Esophagus squamous epithelium (tissue), 4 donors: Measurements from ENCODE around the gene SFXN1.

Source experiments
- CTCF ChIP-seq, 6 experiments: fragments of 450-650 bp in 4 of 6; fragments of 200-600 bp in 2 of 6; sonication (generic) in 2 of 6; IDR thresholded peaks; one replicate each; pipeline ENCODE4 v1.5.1; 2016 to 2019; ENCODE audit warnings: antibody characterized with exemption in 6 of 6, mild to moderate bottlenecking in 4 of 6, moderate library complexity in 4 of 6
- POLR2A ChIP-seq, 4 donors: fragments of 450-650 bp; IDR thresholded peaks; one replicate each; pipeline ENCODE4 v1.6.1; 2017; ENCODE audit warnings: antibody characterized with exemption in 4 of 4, mild to moderate bottlenecking in 4 of 4, moderate library complexity in 3 of 4

- TF ChIP-seq CTCF (IDR thresholded peaks at IDR 0.05) = no peak
- no peak for TF ChIP-seq POLR2A (IDR thresholded peaks at IDR 0.05)
Observed at GRCh38 chr5:175485631-175486030, 7.3 kb downstream of the SFXN1 start.
